IMR-90 (cell line): ENCODE results near the gene OR2J1. TPM values are rescaled to one million over a fixed set of nuclear protein-coding genes. Genes with fewer than 3 reads are reported as not detected.

Experiments used
- ATAC-seq: fragments of 200-7000 bp; cut with Tn5 transposase; 2 replicates; pipeline ENCODE4 v1.9.1; 2020; ENCODE audit warnings: low read depth, mild to moderate bottlenecking, moderate library complexity
- BruUV-seq: library from RNA; stranded (reverse); fragments of 400-500 nt; replicated peaks from 2 replicates; lab custom pipeline; 2021; lab: Mats Ljungman, UMichigan
- CTCF ChIA-PET: fragments of 300-600 bp; formaldehyde crosslinking; extraction: SDS; loops from one replicate; lab custom pipeline; 2021; ENCODE audit warnings: antibody characterized with exemption; lab: Yijun Ruan, JAX
- POLR2A ChIA-PET: fragments of 300-600 bp; sonication (Branson Sonifier 250); formaldehyde crosslinking; loops from one replicate; lab custom pipeline; 2022; ENCODE audit warnings: antibody characterized with exemption; ENCODE audit not compliant: unreplicated experiment; lab: Charles Lee
- DNase-seq: peaks from one replicate; pipeline ENCODE4 v3.0.0; 2013
- H2AFZ ChIP-seq: replicated peaks from 2 replicates; pipeline ENCODE3; 2013; ENCODE audit warnings: low read length, mild to moderate bottlenecking; ENCODE audit not compliant: poor library complexity
- H2AK5ac ChIP-seq: 2 replicates; pipeline ENCODE4 v1.6.1; 2013; ENCODE audit warnings: low read depth, low read length, inconsistent platforms
- H2AK9ac ChIP-seq: replicated peaks from 2 replicates; pipeline ENCODE3; 2013; ENCODE audit warnings: mild to moderate bottlenecking, low read depth, low read length, moderate library complexity; ENCODE audit not compliant: poor library complexity
- H2BK120ac ChIP-seq: 2 replicates; pipeline ENCODE4 v1.6.1; 2013; ENCODE audit warnings: low read depth, low read length, inconsistent platforms
- H2BK15ac ChIP-seq: 3 replicates; pipeline ENCODE4 v1.6.1; 2013; ENCODE audit warnings: low read depth, low read length, inconsistent platforms
- H2BK20ac ChIP-seq: 2 replicates; pipeline ENCODE4 v1.6.1; 2013; ENCODE audit warnings: low read depth, mild to moderate bottlenecking, inconsistent platforms, low read length, moderate library complexity
- H2BK5ac ChIP-seq: 2 replicates; pipeline ENCODE4 v1.6.1; 2013; ENCODE audit warnings: mild to moderate bottlenecking, low read depth, low read length, inconsistent platforms; ENCODE audit not compliant: poor library complexity, severe bottlenecking
- H3K14ac ChIP-seq: replicated peaks from 2 replicates; pipeline ENCODE4 v1.6.1; 2013; ENCODE audit warnings: low read depth, low read length, inconsistent platforms
- H3K18ac ChIP-seq: 2 replicates; pipeline ENCODE4 v1.6.1; 2013; ENCODE audit warnings: low read depth, low read length, control low read depth
- H3K23ac ChIP-seq: 2 replicates; pipeline ENCODE4 v1.6.1; 2013; ENCODE audit warnings: low read depth, low read length, inconsistent platforms
- H3K27ac ChIP-seq: 2 replicates; pipeline ENCODE4 v1.5.1; 2013; ENCODE audit warnings: mild to moderate bottlenecking, control low read depth, low read length; ENCODE audit not compliant: insufficient read depth
- H3K27me3 ChIP-seq: 2 replicates; pipeline ENCODE4 v1.6.1; 2013; ENCODE audit warnings: low read length; ENCODE audit not compliant: control insufficient read depth, insufficient read depth
- H3K36me3 ChIP-seq: 2 replicates; pipeline ENCODE4 v1.6.1; 2013; ENCODE audit warnings: low read length, mixed read lengths; ENCODE audit not compliant: control insufficient read depth, insufficient read depth
- H3K4ac ChIP-seq: 2 replicates; pipeline ENCODE4 v1.6.1; 2013; ENCODE audit warnings: low read depth, low read length, inconsistent platforms
- H3K4me1 ChIP-seq: 2 replicates; pipeline ENCODE4 v1.6.1; 2013; ENCODE audit warnings: low read length, mixed read lengths; ENCODE audit not compliant: control insufficient read depth, insufficient read depth
- H3K4me2 ChIP-seq: 2 replicates; pipeline ENCODE4 v1.6.1; 2013; ENCODE audit warnings: low read depth, mild to moderate bottlenecking, control low read depth, low read length, moderate library complexity
- H3K4me3 ChIP-seq: 2 replicates; pipeline ENCODE4 v1.5.1; 2013; ENCODE audit warnings: low read depth, mild to moderate bottlenecking, control low read depth, low read length, moderate library complexity; ENCODE audit not compliant: insufficient read depth
- H3K56ac ChIP-seq: 2 replicates; pipeline ENCODE4 v1.6.1; 2013; ENCODE audit warnings: low read length, inconsistent platforms; ENCODE audit not compliant: insufficient read depth; ENCODE audit errors: extremely low read depth
- H3K79me1 ChIP-seq, 2 experiments: 2 replicates each; pipeline ENCODE4 v1.6.1; 2013; ENCODE audit warnings: low read length in 2 of 2, inconsistent platforms in 1 of 2, low read depth in 1 of 2
- H3K9ac ChIP-seq: 2 replicates; pipeline ENCODE4 v1.6.1; 2013; ENCODE audit warnings: low read depth, low read length, control low read depth
- H3K9me1 ChIP-seq: 2 replicates; pipeline ENCODE4 v1.6.1; 2013; ENCODE audit warnings: low read length, inconsistent platforms; ENCODE audit not compliant: insufficient read depth
- H3K9me3 ChIP-seq: 2 replicates; pipeline ENCODE4 v1.6.1; 2013; ENCODE audit warnings: low read length; ENCODE audit not compliant: control insufficient read depth, insufficient read depth
- H4K20me1 ChIP-seq: 2 replicates; pipeline ENCODE4 v1.6.1; 2013; ENCODE audit warnings: low read length, inconsistent platforms; ENCODE audit not compliant: insufficient read depth
- H4K5ac ChIP-seq: 2 replicates; pipeline ENCODE4 v1.6.1; 2013; ENCODE audit warnings: mild to moderate bottlenecking, low read depth, low read length, control low read depth
- H4K8ac ChIP-seq, 2 experiments: 2 replicates each; pipeline ENCODE4 v1.6.1; 2013; ENCODE audit warnings: low read depth in 2 of 2, low read length in 2 of 2, control low read depth in 1 of 2, inconsistent platforms in 1 of 2
- H4K91ac ChIP-seq: 2 replicates; pipeline ENCODE4 v1.6.1; 2013; ENCODE audit warnings: low read depth, low read length, inconsistent platforms; ENCODE audit not compliant: insufficient read depth
- BHLHE40 ChIP-seq: fragments of 150-350 bp; IDR thresholded peaks from 2 replicates; pipeline ENCODE4 v1.6.1; 2016; ENCODE audit warnings: mild to moderate bottlenecking, low read depth, low read length
- CEBPB ChIP-seq: IDR thresholded peaks from 2 replicates; pipeline ENCODE4 v1.6.1; 2012; ENCODE audit warnings: low read depth, low read length, improper control_type of control experiment
- CHD1 ChIP-seq: IDR thresholded peaks from 2 replicates; pipeline ENCODE4 v1.6.1; 2012; ENCODE audit warnings: low read depth, low read length, improper control_type of control experiment
- CTCF ChIP-seq: conservative IDR thresholded peaks from 2 replicates; pipeline ENCODE4 v1.5.1; 2012; ENCODE audit warnings: mild to moderate bottlenecking, low read depth, low read length, improper control_type of control experiment
- ELK1 ChIP-seq: fragments of 150-350 bp; IDR thresholded peaks from 2 replicates; pipeline ENCODE4 v1.6.1; 2016; ENCODE audit warnings: low read depth, mild to moderate bottlenecking, low read length, moderate library complexity, borderline replicate concordance
- FOS ChIP-seq: fragments of 150-350 bp; IDR thresholded peaks from 2 replicates; pipeline ENCODE4 v1.6.1; 2016; ENCODE audit warnings: low read depth, low read length
- MAFK ChIP-seq: IDR thresholded peaks from 2 replicates; pipeline ENCODE4 v1.6.1; 2012; ENCODE audit warnings: low read depth, low read length, improper control_type of control experiment
- MAZ ChIP-seq: IDR thresholded peaks from 2 replicates; pipeline ENCODE4 v1.6.1; 2012; ENCODE audit warnings: low read depth, mild to moderate bottlenecking, low read length, improper control_type of control experiment, moderate library complexity, borderline replicate concordance
- MXI1 ChIP-seq: IDR thresholded peaks from 2 replicates; pipeline ENCODE4 v1.6.1; 2012; ENCODE audit warnings: low read depth, mild to moderate bottlenecking, low read length, moderate library complexity, borderline replicate concordance
- NFE2L2 ChIP-seq: fragments of 150-350 bp; IDR thresholded peaks from 2 replicates; pipeline ENCODE4 v1.6.1; 2016; ENCODE audit warnings: low read depth, mild to moderate bottlenecking, low read length
- POLR2A ChIP-seq: IDR thresholded peaks from 2 replicates; pipeline ENCODE4 v1.6.1; 2012; ENCODE audit warnings: mild to moderate bottlenecking, low read depth, low read length
- RAD21 ChIP-seq: IDR thresholded peaks from 2 replicates; pipeline ENCODE4 v1.6.1; 2012; ENCODE audit warnings: low read length, improper control_type of control experiment
- RCOR1 ChIP-seq: IDR thresholded peaks from 2 replicates; pipeline ENCODE4 v1.6.1; 2012; ENCODE audit warnings: mild to moderate bottlenecking, low read length, improper control_type of control experiment; ENCODE audit not compliant: insufficient replicate concordance
- RFX5 ChIP-seq: IDR thresholded peaks from 2 replicates; pipeline ENCODE4 v1.8.0; 2012; ENCODE audit warnings: low read depth, mild to moderate bottlenecking, low read length, moderate library complexity
- SMC3 ChIP-seq: fragments of 150-350 bp; IDR thresholded peaks from 2 replicates; pipeline ENCODE4 v1.6.1; 2016; ENCODE audit warnings: low read depth, mild to moderate bottlenecking, antibody characterized with exemption, low read length, moderate library complexity
- USF2 ChIP-seq: fragments of 150-350 bp; IDR thresholded peaks from 2 replicates; pipeline ENCODE4 v1.6.1; 2017; ENCODE audit warnings: mild to moderate bottlenecking, antibody characterized with exemption, low read length, low read depth
- WGBS, 2 experiments: methylation state at CpG; one replicate each; pipeline versions ENCODE4 v1.1.5 to v1.1.7; 2013; ENCODE audit warnings: missing lambda C conversion rate in 2 of 2; ENCODE audit not compliant: insufficient read length in 1 of 2; ENCODE audit errors: extremely low coverage in 2 of 2; 5-methylcytosine and 5-hydroxymethylcytosine counted together
- dilution Hi-C: fragments of 300-500 bp; cut with HindIII; formaldehyde crosslinking; loops from one replicate; pipeline ENCODE4 v1.14.3; 2018; ENCODE audit warnings: low sequenced_read_pairs; ENCODE audit not compliant: unreplicated experiment
- in situ Hi-C: fragments of 300-500 bp; cut with MboI; formaldehyde crosslinking; loops from 3 replicates; pipeline ENCODE4 v1.14.3; 2019; ENCODE audit warnings: low sequenced_read_pairs, inconsistent platforms, mixed read lengths
- intact Hi-C: fragments of 100-400 bp; cut with micrococcal nuclease; formaldehyde crosslinking; loops from 2 replicates; pipeline ENCODE4 v1.10.0; 2022
- polyA plus RNA-seq, 3 experiments: library from polyadenylated mRNA; depleted of rRNA; stranded (reverse); fragments of >200 nt; gene quantifications; 2 replicates each; pipeline ENCODE4 v1.2.3, GENCODE V29; 2012; ENCODE audit warnings: low replicate concordance in 1 of 3
- total RNA-seq: library from RNA; depleted of rRNA; stranded (reverse); fragments of >200 nt; gene quantifications from 2 replicates; pipeline ENCODE4 v1.2.3, GENCODE V29; 2012

Gene OR2J1
- total and polyA plus RNA-seq, 2 of the 4 experiments (the other 2 are of a cell fraction) = not detected

- POLR2A ChIA-PET = no interaction called here
- intact Hi-C loops (no loop called here), dilution Hi-C loops (no loop called here), in situ Hi-C loops (no loop called here)
- Histone ChIP-seq H2BK5ac (no peak overlapping the region), H2BK20ac (no peak overlapping the region), H3K18ac (no peak overlapping the region), H3K23ac (no peak overlapping the region), H3K36me3 (no peaks in the 10 kb centered on the region), H4K5ac (no peak overlapping the region), H3K9me3 (peaks cover 22% of the 10 kb centered on the region), H2AFZ (no peak overlapping the region), H2AK9ac (no peak overlapping the region), H4K8ac (no peak overlapping the region), H2BK120ac (no peak overlapping the region), H2BK15ac (no peak overlapping the region), H3K9me1 (no peaks in the 10 kb centered on the region), H3K9ac (no peak overlapping the region), H4K91ac (no peak overlapping the region), H3K4ac (no peak overlapping the region), H3K27ac (no peak overlapping the region), H3K4me3 (no peak overlapping the region), H3K79me1 (no peaks in the 10 kb centered on the region), H4K20me1 (no peaks in the 10 kb centered on the region), H3K14ac (no peak overlapping the region), H3K27me3 (no peaks in the 10 kb centered on the region), H3K4me1 (no peaks in the 10 kb centered on the region), H3K4me2 (no peak overlapping the region), H3K56ac (no peak overlapping the region), H2AK5ac (no peak overlapping the region)
- ATAC-seq = no peak
- no peak for TF ChIP-seq MAZ
- TF ChIP-seq CHD1 = no peak
- TF ChIP-seq BHLHE40 = no peak
- no peak for TF ChIP-seq MAFK
- no peak for TF ChIP-seq RAD21
- TF ChIP-seq RCOR1 = no peak
- TF ChIP-seq USF2 = no peak
- TF ChIP-seq RFX5 = no peak
- TF ChIP-seq NFE2L2 = no peak
- no peak for TF ChIP-seq ELK1
- no peak for TF ChIP-seq FOS
- no peak for TF ChIP-seq CTCF
- no peak for TF ChIP-seq POLR2A
- TF ChIP-seq CEBPB = no peak
- no peak for TF ChIP-seq SMC3
- TF ChIP-seq MXI1 = no peak
- no TSS peak for BruUV-seq
- CTCF ChIA-PET = no interaction called here
- 46% methylated on average over 6 of the region's 15 CpGs; no CpG with 5 or more reads in 1 of the 2 experiments for WGBS, 2 experiments
- no peak for DNase-seq
These were observed 30.2 kb downstream of the OR2J1 start for GRCh38 chr6:29129326-29130012.
